BE2C (cell line): Measurements from ENCODE around the gene COX6A1.

Source experiments
- DNase-seq: peaks from one replicate; pipeline ENCODE4 v3.0.0-alpha.2; 2020
- H3K27me3 ChIP-seq: fragments of 250-450 bp; sonication (Bioruptor Pico); 2 replicates; pipeline ENCODE4 v1.5.1; 2020; ENCODE audit warnings: mild to moderate bottlenecking
- H3K36me3 ChIP-seq: fragments of 250-450 bp; sonication (Bioruptor Pico); 2 replicates; pipeline ENCODE4 v1.5.1; 2020; ENCODE audit warnings: mild to moderate bottlenecking
- H3K4me1 ChIP-seq: fragments of 250-450 bp; sonication (Bioruptor Pico); 2 replicates; pipeline ENCODE4 v1.5.1; 2020
- H3K4me3 ChIP-seq: 2 replicates; pipeline ENCODE4 v1.5.1; 2011; ENCODE audit warnings: low read depth, low read length
- H3K9me3 ChIP-seq: fragments of 250-450 bp; sonication (Bioruptor Pico); 2 replicates; pipeline ENCODE4 v1.5.1; 2020
- CTCF ChIP-seq: IDR thresholded peaks from 2 replicates; pipeline ENCODE4 v1.5.1; 2012; ENCODE audit warnings: mild to moderate bottlenecking, low read depth, low read length

Gene COX6A1

GRCh38 chr12:120453060-120453750 lies 15.3 kb downstream of the COX6A1 start:
- Histone ChIP-seq H3K27me3 (no peaks in the 10 kb centered on the region), H3K36me3 (peaks cover 70% of the 10 kb centered on the region), H3K4me3 (no peak overlapping the region), H3K4me1 (no peaks in the 10 kb centered on the region), H3K9me3 (no peaks in the 10 kb centered on the region)
- TF ChIP-seq CTCF, result no peak
- no peak for DNase-seq

- peaks cover 77% of the 10 kb centered on the region for H3K36me3 ChIP-seq
- no peak for DNase-seq
- H3K4me3 ChIP-seq, result no peak overlapping the region
- H3K27me3 ChIP-seq, result no peaks in the 10 kb centered on the region
- no peaks in the 10 kb centered on the region for H3K9me3 ChIP-seq
- peak; percentile 82 for TF ChIP-seq CTCF
- H3K4me1 ChIP-seq, result no peaks in the 10 kb centered on the region
Observed at GRCh38 chr12:120453977-120454376, 16.1 kb downstream of the COX6A1 start.

GRCh38 chr12:120455302-120455701 lies 17.4 kb downstream of the COX6A1 start:
- TF ChIP-seq CTCF, result no peak
- Histone ChIP-seq H3K9me3 (no peaks in the 10 kb centered on the region), H3K36me3 (peaks cover 77% of the 10 kb centered on the region), H3K4me1 (no peaks in the 10 kb centered on the region), H3K4me3 (no peak overlapping the region), H3K27me3 (no peaks in the 10 kb centered on the region)
- DNase-seq, result no peak

- H3K4me3 ChIP-seq, result no peak overlapping the region
- TF ChIP-seq CTCF, result peak; percentile 72
- H3K36me3 ChIP-seq, result peaks cover 84% of the 10 kb centered on the region
Observed at GRCh38 chr12:120457133-120457532, 19.2 kb downstream of the COX6A1 start.

GRCh38 chr12:120460157-120460556 lies 22.2 kb downstream of the COX6A1 start:
- TF ChIP-seq CTCF, result no peak
- no peak for DNase-seq
- Histone ChIP-seq H3K27me3 (no peaks in the 10 kb centered on the region), H3K9me3 (no peaks in the 10 kb centered on the region), H3K4me3 (no peak overlapping the region), H3K4me1 (no peaks in the 10 kb centered on the region), H3K36me3 (peaks cover 95% of the 10 kb centered on the region)

More at GRCh38 chr12:120457133-120457532, 19.2 kb downstream of the COX6A1 start:
- peak; percentile 46 for DNase-seq
- Histone ChIP-seq H3K9me3 (no peaks in the 10 kb centered on the region), H3K4me1 (no peaks in the 10 kb centered on the region), H3K27me3 (no peaks in the 10 kb centered on the region)

GRCh38 chr12:120462099-120462640 lies 24.3 kb downstream of the COX6A1 start:
- no peak for DNase-seq
- H3K4me1 ChIP-seq, result no peaks in the 10 kb centered on the region
- H3K9me3 ChIP-seq, result no peaks in the 10 kb centered on the region
- H3K4me3 ChIP-seq, result no peak overlapping the region
- TF ChIP-seq CTCF, result no peak
- H3K27me3 ChIP-seq, result no peaks in the 10 kb centered on the region
- peaks cover 92% of the 10 kb centered on the region for H3K36me3 ChIP-seq
